ENCODE results near the gene RERE.

- TF ChIP-seq CTCF (IDR thresholded peaks at IDR 0.05) (no peak), POLR2A (IDR thresholded peaks at IDR 0.05) (no peak)
Observed at GRCh38 chr1:8866792-8867415, 49.5 kb upstream of the RERE start.

Data from heart left ventricle (tissue), 13 donors.